ENCODE data around the gene LIPC. TPM values are rescaled to one million over a fixed set of nuclear protein-coding genes. Genes with fewer than 3 reads are reported as not detected.
A peak's percentile ranks its signal among the peaks of the same experiment; 100 is the strongest.

The LIPC gene
- total RNA-seq, 2 experiments from 2014 or later, result 0.61 to 1.2 TPM

DNA sequence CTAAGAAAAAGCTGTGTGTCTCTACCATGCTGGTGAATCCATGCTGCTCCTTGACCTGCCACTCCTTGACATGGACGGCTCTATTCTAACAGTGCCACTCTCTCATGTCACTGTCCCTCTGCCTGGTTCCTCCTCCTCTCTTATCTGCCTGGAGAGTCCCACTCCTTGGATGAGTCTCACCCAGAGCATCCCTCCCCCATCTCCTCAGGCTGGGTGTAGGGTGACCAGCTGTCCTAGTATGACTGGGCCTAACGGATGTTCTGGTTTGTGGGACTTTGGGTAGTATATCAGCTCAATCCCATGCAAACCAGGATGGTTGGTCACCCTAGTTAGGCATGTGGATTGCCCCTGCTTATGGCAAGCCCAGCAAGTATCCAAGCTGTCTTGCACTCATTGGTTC is 54.3 kb downstream of the LIPC start:
- peaks cover 6 to 14% of the 10 kb centered on the region in 2 experiments for H3K9me3 ChIP-seq (ENCODE audit: control insufficient read depth in 1 of 2, insufficient read depth in 1 of 2, low read length in 2 of 2)
- intact Hi-C loops (cut with DNase I, micrococcal nuclease), result no loop called here
- Mint-ChIP-seq H3K36me3 (ENCODE audit: low read depth) (no peaks in the 10 kb centered on the region), H3K9me3 (no peaks in the 10 kb centered on the region), H3K4me1 (ENCODE audit: low read depth) (peaks cover 43% of the 10 kb centered on the region), H3K27ac (peak overlapping the region; percentile 71), H3K27me3 (no peaks in the 10 kb centered on the region), H3K4me3 (no peak overlapping the region)
- peaks cover 48% of the 10 kb centered on the region for H3K4me1 ChIP-seq (ENCODE audit: insufficient read depth, low read length)
- no peak overlapping the region for H3K4me3 ChIP-seq (ENCODE audit: low read length)
- DNase-seq (no peak), ATAC-seq (ENCODE audit: poor library complexity) (no peak)
- TF ChIP-seq, protein P1, sequence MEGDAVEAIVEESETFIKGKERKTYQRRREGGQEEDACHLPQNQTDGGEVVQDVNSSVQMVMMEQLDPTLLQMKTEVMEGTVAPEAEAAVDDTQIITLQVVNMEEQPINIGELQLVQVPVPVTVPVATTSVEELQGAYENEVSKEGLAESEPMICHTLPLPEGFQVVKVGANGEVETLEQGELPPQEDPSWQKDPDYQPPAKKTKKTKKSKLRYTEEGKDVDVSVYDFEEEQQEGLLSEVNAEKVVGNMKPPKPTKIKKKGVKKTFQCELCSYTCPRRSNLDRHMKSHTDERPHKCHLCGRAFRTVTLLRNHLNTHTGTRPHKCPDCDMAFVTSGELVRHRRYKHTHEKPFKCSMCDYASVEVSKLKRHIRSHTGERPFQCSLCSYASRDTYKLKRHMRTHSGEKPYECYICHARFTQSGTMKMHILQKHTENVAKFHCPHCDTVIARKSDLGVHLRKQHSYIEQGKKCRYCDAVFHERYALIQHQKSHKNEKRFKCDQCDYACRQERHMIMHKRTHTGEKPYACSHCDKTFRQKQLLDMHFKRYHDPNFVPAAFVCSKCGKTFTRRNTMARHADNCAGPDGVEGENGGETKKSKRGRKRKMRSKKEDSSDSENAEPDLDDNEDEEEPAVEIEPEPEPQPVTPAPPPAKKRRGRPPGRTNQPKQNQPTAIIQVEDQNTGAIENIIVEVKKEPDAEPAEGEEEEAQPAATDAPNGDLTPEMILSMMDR (IDR thresholded peaks at IDR 0.05), result no peak
- ChIA-PET POLR2A (no interaction called here), CTCF (no interaction called here)
- peak overlapping the region in 1 of 2 donors; percentile 53 for H3K27ac ChIP-seq (ENCODE audit: low read depth in 1 of 2, low read length in 2 of 2)
- no peaks in the 10 kb centered on the region for H3K36me3 ChIP-seq (ENCODE audit: insufficient read depth, low read length)
- H3K27me3 ChIP-seq (ENCODE audit: control insufficient read depth in 1 of 2, insufficient read depth in 2 of 2, low read length in 2 of 2), result no peaks in the 10 kb centered on the region

- Mint-ChIP-seq H3K4me1 (ENCODE audit: low read depth) (peaks cover 43% of the 10 kb centered on the region), H3K27me3 (no peaks in the 10 kb centered on the region), H3K36me3 (ENCODE audit: low read depth) (no peaks in the 10 kb centered on the region), H3K4me3 (no peak overlapping the region), H3K27ac (no peak overlapping the region), H3K9me3 (no peaks in the 10 kb centered on the region)
- Histone ChIP-seq H3K4me3 (ENCODE audit: low read length) (no peak overlapping the region), H3K27ac (ENCODE audit: low read depth in 1 of 2, low read length in 2 of 2) (peak overlapping the region in 1 of 2 donors; percentile 18), H3K36me3 (ENCODE audit: insufficient read depth, low read length) (no peaks in the 10 kb centered on the region), H3K4me1 (ENCODE audit: insufficient read depth, low read length) (peaks cover 48% of the 10 kb centered on the region), H3K27me3 (ENCODE audit: control insufficient read depth in 1 of 2, insufficient read depth in 2 of 2, low read length in 2 of 2) (no peaks in the 10 kb centered on the region), H3K9me3 (ENCODE audit: control insufficient read depth in 1 of 2, insufficient read depth in 1 of 2, low read length in 2 of 2) (peaks cover 6 to 14% of the 10 kb centered on the region in 2 experiments)
- DNase-seq (no peak), ATAC-seq (ENCODE audit: poor library complexity) (no peak)
- ChIA-PET POLR2A (no interaction called here), CTCF (no interaction called here)
- intact Hi-C loops (cut with DNase I, micrococcal nuclease), result no loop called here
- TF ChIP-seq, protein P1 (IDR thresholded peaks at IDR 0.05), result no peak
Measured at GRCh38 chr15:58486564-58486963, 54.8 kb downstream of the LIPC start.

- no peak overlapping the region for H3K27ac Mint-ChIP-seq
- TF ChIP-seq, protein P1 (IDR thresholded peaks at IDR 0.05), result no peak
- CTCF ChIA-PET, result interaction anchor here (0.5 kb wide), 1 partner anchor 1805 kb away, joined by 3 read pairs; no protein-coding TSS in a partner anchor
Measured at GRCh38 chr15:58487041-58487723, 55.4 kb downstream of the LIPC start.

More at GRCh38 chr15:58487041-58487723, 55.4 kb downstream of the LIPC start:
- Histone ChIP-seq H3K27ac (ENCODE audit: low read depth in 1 of 2, low read length in 2 of 2) (no peak overlapping the region), H3K4me3 (ENCODE audit: low read length) (no peak overlapping the region), H3K9me3 (ENCODE audit: control insufficient read depth in 1 of 2, insufficient read depth in 1 of 2, low read length in 2 of 2) (peaks cover 6 to 14% of the 10 kb centered on the region in 2 experiments), H3K36me3 (ENCODE audit: insufficient read depth, low read length) (no peaks in the 10 kb centered on the region), H3K4me1 (ENCODE audit: insufficient read depth, low read length) (peaks cover 48% of the 10 kb centered on the region), H3K27me3 (ENCODE audit: control insufficient read depth in 1 of 2, insufficient read depth in 2 of 2, low read length in 2 of 2) (no peaks in the 10 kb centered on the region)
- POLR2A ChIA-PET, result no interaction called here
- intact Hi-C loops (cut with DNase I, micrococcal nuclease), result no loop called here
- no peaks in the 10 kb centered on the region for H3K9me3 Mint-ChIP-seq
- H3K4me3 Mint-ChIP-seq, result no peak overlapping the region
- no peaks in the 10 kb centered on the region for H3K36me3 Mint-ChIP-seq (ENCODE audit: low read depth)
- ATAC-seq (ENCODE audit: poor library complexity), result no peak
- H3K27me3 Mint-ChIP-seq, result no peaks in the 10 kb centered on the region
- H3K4me1 Mint-ChIP-seq (ENCODE audit: low read depth), result peaks cover 43% of the 10 kb centered on the region
- no peak for DNase-seq
